ENCODE results near the gene PTPRN2.
"Not testable (repeated sequence)": the region's sequence is repeated elsewhere in the genome, so short reads cannot be mapped to it uniquely, and the experiment has no call there.

Gene PTPRN2

DNA sequence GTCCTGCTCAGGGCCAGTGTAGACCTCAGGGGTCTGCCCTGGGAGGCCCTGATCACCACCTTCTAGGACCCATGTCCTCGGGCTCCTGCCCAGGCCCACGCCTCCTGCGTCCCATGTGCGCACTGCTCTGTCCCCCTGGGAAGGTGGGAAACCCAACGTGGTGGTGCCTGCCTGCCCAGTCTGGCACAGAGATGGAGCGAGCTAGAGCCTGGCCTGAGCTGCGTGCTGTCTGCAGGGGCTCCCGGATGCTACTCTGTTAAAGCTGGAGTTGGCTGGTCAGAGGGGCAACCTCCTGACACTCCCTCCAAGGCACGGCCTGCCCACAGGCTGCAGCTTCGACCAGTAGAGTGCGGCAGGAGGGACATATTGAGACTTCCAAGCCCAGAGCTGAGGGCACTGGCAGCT is 1079.1 kb downstream of the PTPRN2 start:
- TF ChIP-seq ZFX (IDR thresholded peaks at IDR 0.05; ENCODE audit: borderline replicate concordance): no peak
- TF ChIP-seq, protein P1, sequence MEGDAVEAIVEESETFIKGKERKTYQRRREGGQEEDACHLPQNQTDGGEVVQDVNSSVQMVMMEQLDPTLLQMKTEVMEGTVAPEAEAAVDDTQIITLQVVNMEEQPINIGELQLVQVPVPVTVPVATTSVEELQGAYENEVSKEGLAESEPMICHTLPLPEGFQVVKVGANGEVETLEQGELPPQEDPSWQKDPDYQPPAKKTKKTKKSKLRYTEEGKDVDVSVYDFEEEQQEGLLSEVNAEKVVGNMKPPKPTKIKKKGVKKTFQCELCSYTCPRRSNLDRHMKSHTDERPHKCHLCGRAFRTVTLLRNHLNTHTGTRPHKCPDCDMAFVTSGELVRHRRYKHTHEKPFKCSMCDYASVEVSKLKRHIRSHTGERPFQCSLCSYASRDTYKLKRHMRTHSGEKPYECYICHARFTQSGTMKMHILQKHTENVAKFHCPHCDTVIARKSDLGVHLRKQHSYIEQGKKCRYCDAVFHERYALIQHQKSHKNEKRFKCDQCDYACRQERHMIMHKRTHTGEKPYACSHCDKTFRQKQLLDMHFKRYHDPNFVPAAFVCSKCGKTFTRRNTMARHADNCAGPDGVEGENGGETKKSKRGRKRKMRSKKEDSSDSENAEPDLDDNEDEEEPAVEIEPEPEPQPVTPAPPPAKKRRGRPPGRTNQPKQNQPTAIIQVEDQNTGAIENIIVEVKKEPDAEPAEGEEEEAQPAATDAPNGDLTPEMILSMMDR (IDR thresholded peaks at IDR 0.05): no peak

GRCh38 chr7:157507987-157508386 is 1079.6 kb downstream of the PTPRN2 start:
- H3K27ac ChIP-seq: no peak overlapping the region
- TF ChIP-seq, protein P1 (IDR thresholded peaks at IDR 0.05): no peak
- TF ChIP-seq ZFX (IDR thresholded peaks at IDR 0.05; ENCODE audit: borderline replicate concordance): no peak

More for the DNA sequence above, 1079.1 kb downstream of the PTPRN2 start:
- no peak overlapping the region for H3K27ac ChIP-seq

- no peak overlapping the region for H3K27ac ChIP-seq
- TF ChIP-seq ZFX (IDR thresholded peaks at IDR 0.05; ENCODE audit: borderline replicate concordance): no peak
- TF ChIP-seq, protein P1 (IDR thresholded peaks at IDR 0.05): no peak
Measured at GRCh38 chr7:157506268-157506667, 1081.4 kb downstream of the PTPRN2 start.

DNA sequence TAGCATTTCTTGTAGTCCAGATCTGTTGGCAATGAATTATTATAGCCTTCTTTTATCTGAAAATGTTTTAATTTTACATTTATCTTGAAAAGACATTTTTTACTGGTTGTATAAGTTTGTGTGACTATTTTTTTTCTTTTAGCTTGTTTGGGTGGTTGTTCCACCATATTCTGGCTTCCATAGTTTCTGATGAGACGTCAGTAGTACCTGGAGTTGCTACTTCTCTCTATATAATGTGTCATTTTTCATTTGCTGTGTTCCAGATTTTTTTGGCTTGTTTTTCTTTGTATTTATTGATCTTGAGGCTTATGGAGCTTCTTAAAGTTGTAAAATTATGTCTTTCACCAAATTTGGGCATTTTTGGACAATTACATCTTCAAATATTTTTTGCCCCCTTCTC is 1082.0 kb downstream of the PTPRN2 start:
- TF ChIP-seq, protein P1 (IDR thresholded peaks at IDR 0.05): no peak
- no peak for TF ChIP-seq ZFX (IDR thresholded peaks at IDR 0.05; ENCODE audit: borderline replicate concordance)
- H3K27ac ChIP-seq: no peak overlapping the region

DNA sequence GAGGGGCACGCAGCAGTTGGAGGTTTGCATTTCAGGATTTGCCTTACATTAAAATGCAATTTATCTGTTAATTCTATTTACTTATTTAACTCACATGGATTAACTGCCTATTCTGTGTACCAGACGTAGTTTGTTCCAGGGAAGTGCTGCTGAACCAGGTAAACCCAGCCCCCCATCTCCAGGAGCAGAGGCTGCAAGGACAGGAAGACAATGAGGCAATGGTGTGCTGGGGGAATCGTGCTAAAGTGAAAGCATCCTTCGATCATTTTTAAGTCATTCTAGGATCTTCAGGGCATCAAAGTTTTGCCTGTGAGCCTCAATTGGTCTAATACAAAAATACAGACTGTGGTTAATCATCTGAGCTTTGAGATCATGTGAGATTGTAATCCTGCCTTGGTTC is 1084.4 kb downstream of the PTPRN2 start:
- H3K27ac ChIP-seq: no peak overlapping the region
- TF ChIP-seq ZFX (IDR thresholded peaks at IDR 0.05; ENCODE audit: borderline replicate concordance): no peak
- TF ChIP-seq, protein P1 (IDR thresholded peaks at IDR 0.05): no peak

DNA sequence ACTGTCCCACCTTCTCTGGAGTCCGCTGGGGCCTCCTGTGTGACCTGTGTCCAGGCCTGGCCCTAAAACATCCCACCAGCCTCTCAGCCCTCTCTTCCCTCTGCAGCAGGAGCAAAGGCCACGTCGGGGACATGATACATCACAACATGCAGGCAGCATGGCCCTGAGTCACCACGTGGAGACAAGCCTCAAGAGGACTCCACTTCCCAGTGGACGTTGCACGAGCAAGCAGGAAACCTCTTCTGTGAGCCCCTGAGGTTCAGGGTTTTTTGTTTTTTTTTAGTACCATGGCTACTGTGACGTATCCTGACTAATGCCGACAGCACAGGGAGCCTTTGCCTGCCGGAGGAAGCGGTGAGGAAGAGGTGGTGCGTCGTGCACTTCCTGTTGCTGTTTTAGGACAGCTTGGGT is 1084.9 kb downstream of the PTPRN2 start:
- TF ChIP-seq, protein P1 (IDR thresholded peaks at IDR 0.05): no peak
- TF ChIP-seq ZFX (IDR thresholded peaks at IDR 0.05; ENCODE audit: borderline replicate concordance): no peak

DNA sequence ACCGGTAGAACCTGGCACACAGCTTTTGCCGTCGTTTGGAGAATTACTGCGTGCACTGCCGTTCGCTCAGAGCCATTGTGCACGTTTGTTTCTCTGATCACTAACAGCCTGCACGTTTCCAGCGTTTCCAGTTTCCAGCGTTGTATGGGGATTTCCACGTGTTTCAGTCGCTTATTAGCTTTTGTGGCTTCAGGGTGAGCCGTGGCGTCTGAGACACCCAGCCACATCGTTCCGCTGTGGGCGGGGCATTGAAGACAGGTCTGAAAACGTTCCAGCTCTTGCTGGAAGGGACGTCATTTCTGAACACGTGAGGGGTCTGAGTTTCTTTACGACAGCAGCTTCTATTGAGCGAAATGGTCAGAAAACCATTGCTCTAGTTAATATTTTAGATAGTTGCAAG is 1086.0 kb downstream of the PTPRN2 start:
- no peak overlapping the region for H3K27ac ChIP-seq
- TF ChIP-seq, protein P1 (IDR thresholded peaks at IDR 0.05): no peak
- TF ChIP-seq ZFX (IDR thresholded peaks at IDR 0.05; ENCODE audit: borderline replicate concordance): no peak

More for the DNA sequence above, 1084.9 kb downstream of the PTPRN2 start:
- H3K27ac ChIP-seq: no peak overlapping the region

DNA sequence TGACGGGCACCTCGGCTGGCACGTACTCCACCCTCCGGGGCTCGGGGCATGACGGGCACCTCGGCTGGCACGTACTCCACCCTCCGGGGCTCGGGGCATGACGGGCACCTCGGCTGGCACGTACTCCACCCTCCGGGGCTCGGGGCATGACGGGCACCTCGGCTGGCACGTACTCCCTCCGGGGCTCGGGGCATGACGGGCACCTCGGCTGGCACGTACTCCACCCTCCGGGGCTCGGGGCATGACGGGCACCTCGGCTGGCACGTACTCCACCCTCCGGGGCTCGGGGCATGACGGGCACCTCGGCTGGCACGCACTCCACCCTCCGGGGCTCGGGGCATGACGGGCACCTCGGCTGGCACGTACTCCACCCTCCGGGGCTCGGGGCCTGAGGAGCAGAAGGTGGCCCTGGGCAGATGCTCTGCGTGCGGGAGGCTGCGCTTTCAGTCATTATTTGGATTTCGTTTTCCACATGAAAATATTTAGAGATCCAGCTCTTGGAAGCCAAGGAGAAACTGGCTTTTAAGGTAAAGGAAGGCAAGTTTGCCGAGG is 1086.6 kb downstream of the PTPRN2 start:
- H3K27ac ChIP-seq: not testable (repeated sequence)
